Osteocyte (in vitro differentiated cells): ENCODE data around the gene COLEC12. TPM values are rescaled to one million over a fixed set of nuclear protein-coding genes. Genes with fewer than 3 reads are reported as not detected.

Experiments
- DNase-seq: peaks from one replicate; pipeline ENCODE4 v3.0.0; 2021; ENCODE audit warnings: mixed read lengths; ENCODE audit not compliant: unreplicated experiment; ENCODE audit errors: extremely low spot score
- H3K27ac Mint-ChIP-seq: one replicate; pipeline ENCODE4 v1.8.0; 2021; ENCODE audit warnings: mild to moderate bottlenecking, mixed read lengths; ENCODE audit not compliant: unreplicated experiment
- H3K27me3 Mint-ChIP-seq: one replicate; pipeline ENCODE4 v1.8.0; 2021; ENCODE audit warnings: mixed read lengths; ENCODE audit not compliant: unreplicated experiment
- H3K36me3 Mint-ChIP-seq: one replicate; pipeline ENCODE4 v1.8.0; 2021; ENCODE audit warnings: mixed read lengths; ENCODE audit not compliant: unreplicated experiment
- H3K4me1 Mint-ChIP-seq: one replicate; pipeline ENCODE4 v1.8.0; 2021; ENCODE audit warnings: mixed read lengths; ENCODE audit not compliant: unreplicated experiment
- H3K4me3 Mint-ChIP-seq: one replicate; pipeline ENCODE4 v1.8.0; 2021; ENCODE audit warnings: mild to moderate bottlenecking, moderate library complexity, mixed read lengths; ENCODE audit not compliant: unreplicated experiment
- H3K9me3 Mint-ChIP-seq: one replicate; pipeline ENCODE4 v1.8.0; 2021; ENCODE audit warnings: mixed read lengths; ENCODE audit not compliant: unreplicated experiment
- total RNA-seq: library from RNA; stranded (reverse); gene quantifications from 2 replicates; pipeline ENCODE4 v1.2.1, GENCODE V29; 2021
- TF ChIP-seq, protein P1 (sequence below): fragments of 200-600 bp; sonication (generic); IDR thresholded peaks from 2 replicates; pipeline ENCODE4 v1.5.0; 2021; ENCODE audit warnings: antibody characterized with exemption, mild to moderate bottlenecking, moderate library complexity

Gene COLEC12
- total RNA-seq, 1 donor from 2014 or later: 113 TPM

DNA sequence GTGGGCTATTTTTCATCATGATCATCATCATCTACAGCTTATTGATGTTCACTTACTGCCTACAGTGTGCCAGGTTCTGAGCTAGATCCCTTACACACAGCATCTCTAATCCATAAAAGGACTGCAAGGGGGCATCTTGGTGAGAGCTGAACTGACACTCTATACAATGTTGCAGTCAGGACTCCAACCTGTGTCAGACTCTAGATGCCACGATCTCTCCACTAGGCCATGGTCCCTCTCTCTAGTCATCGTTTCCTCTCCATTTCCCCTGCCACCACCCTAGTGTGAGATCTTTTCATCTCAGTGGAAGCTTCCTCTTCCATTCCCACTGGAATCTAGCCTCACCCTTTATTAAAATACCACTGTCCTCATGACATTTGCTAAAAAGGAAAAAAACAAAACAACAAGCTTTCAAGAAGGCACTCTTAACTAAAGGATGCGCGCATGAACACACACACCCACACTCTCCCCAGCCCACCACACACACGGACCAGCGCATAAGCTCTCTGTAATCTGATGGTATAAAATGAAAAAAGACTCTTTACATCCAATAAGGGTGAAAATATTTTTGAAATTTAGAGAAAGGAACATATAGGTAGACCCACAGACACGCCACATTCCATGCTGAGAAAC, 139.3 kb downstream of the COLEC12 start:
- H3K27ac Mint-ChIP-seq: peak overlapping the region; percentile 90
- H3K36me3 Mint-ChIP-seq: no peaks in the 10 kb centered on the region
- H3K9me3 Mint-ChIP-seq: no peaks in the 10 kb centered on the region
- TF ChIP-seq, protein P1, sequence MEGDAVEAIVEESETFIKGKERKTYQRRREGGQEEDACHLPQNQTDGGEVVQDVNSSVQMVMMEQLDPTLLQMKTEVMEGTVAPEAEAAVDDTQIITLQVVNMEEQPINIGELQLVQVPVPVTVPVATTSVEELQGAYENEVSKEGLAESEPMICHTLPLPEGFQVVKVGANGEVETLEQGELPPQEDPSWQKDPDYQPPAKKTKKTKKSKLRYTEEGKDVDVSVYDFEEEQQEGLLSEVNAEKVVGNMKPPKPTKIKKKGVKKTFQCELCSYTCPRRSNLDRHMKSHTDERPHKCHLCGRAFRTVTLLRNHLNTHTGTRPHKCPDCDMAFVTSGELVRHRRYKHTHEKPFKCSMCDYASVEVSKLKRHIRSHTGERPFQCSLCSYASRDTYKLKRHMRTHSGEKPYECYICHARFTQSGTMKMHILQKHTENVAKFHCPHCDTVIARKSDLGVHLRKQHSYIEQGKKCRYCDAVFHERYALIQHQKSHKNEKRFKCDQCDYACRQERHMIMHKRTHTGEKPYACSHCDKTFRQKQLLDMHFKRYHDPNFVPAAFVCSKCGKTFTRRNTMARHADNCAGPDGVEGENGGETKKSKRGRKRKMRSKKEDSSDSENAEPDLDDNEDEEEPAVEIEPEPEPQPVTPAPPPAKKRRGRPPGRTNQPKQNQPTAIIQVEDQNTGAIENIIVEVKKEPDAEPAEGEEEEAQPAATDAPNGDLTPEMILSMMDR: no peak
- no peak overlapping the region for H3K4me3 Mint-ChIP-seq
- no peak for DNase-seq
- H3K4me1 Mint-ChIP-seq: peaks cover 71% of the 10 kb centered on the region
- no peaks in the 10 kb centered on the region for H3K27me3 Mint-ChIP-seq

GRCh38 chr18:360676-361075, 139.8 kb downstream of the COLEC12 start:
- H3K9me3 Mint-ChIP-seq: peaks cover 4% of the 10 kb centered on the region
- H3K27ac Mint-ChIP-seq: peak overlapping the region; percentile 90
- peaks cover 71% of the 10 kb centered on the region for H3K4me1 Mint-ChIP-seq
- TF ChIP-seq, protein P1: no peak
- no peak for DNase-seq
- H3K4me3 Mint-ChIP-seq: no peak overlapping the region
- H3K36me3 Mint-ChIP-seq: peaks cover 3% of the 10 kb centered on the region
- H3K27me3 Mint-ChIP-seq: no peaks in the 10 kb centered on the region

DNA sequence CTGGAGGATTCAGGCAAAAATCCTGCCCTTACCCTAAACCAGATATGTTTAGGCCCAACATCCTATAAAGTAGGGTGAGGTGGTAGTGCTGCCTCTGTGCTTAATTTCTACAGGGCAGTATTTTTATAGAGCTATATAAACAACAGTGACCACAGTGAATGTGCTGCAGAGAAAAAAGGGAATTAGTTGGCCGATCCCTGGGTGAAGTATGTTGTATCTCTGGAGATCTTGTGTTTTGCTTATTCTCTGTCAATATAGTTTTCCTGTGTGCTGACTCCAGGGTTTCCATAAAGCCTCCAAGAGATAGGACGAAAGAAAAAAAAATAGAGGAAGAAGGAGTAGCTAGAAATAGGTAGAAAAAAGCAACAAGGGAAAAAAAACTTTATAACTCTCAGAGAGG, 143.7 kb downstream of the COLEC12 start:
- H3K36me3 Mint-ChIP-seq: peaks cover 18% of the 10 kb centered on the region
- peak overlapping the region; percentile 71 for H3K27ac Mint-ChIP-seq
- H3K4me3 Mint-ChIP-seq: no peak overlapping the region
- peaks cover 4% of the 10 kb centered on the region for H3K9me3 Mint-ChIP-seq
- H3K4me1 Mint-ChIP-seq: peaks cover 58% of the 10 kb centered on the region
- no peaks in the 10 kb centered on the region for H3K27me3 Mint-ChIP-seq
- no peak for DNase-seq
- TF ChIP-seq, protein P1: no peak

GRCh38 chr18:355678-356077, 144.8 kb downstream of the COLEC12 start:
- DNase-seq: no peak
- Mint-ChIP-seq H3K4me1 (peaks cover 47% of the 10 kb centered on the region), H3K36me3 (peaks cover 23% of the 10 kb centered on the region), H3K27me3 (no peaks in the 10 kb centered on the region), H3K4me3 (no peak overlapping the region), H3K9me3 (peaks cover 4% of the 10 kb centered on the region), H3K27ac (peak overlapping the region; percentile 71)
- TF ChIP-seq, protein P1: no peak

DNA sequence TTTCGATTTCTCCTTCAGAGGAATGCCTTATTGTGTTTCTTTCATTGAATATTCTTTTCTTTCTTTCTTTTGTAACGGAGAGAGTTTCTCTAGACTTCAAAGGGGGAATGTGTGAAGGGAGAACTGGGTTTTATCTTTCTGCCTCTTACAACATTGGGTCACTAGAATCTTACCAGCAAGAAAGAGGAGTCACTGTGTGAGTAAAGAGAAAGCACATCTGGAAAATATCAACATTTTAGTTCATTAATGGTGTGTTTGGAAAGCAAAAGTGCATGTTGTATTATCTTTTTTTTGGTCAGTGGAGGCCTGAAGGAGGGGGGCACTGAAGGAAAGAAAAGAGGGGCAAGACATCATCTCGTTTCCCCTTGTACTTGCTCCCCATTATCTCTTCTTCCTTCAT, 146.0 kb downstream of the COLEC12 start:
- H3K36me3 Mint-ChIP-seq: peaks cover 23% of the 10 kb centered on the region
- H3K4me1 Mint-ChIP-seq: peaks cover 44% of the 10 kb centered on the region
- no peak for DNase-seq
- peaks cover 4% of the 10 kb centered on the region for H3K9me3 Mint-ChIP-seq
- no peak overlapping the region for H3K4me3 Mint-ChIP-seq
- TF ChIP-seq, protein P1: no peak
- H3K27me3 Mint-ChIP-seq: no peaks in the 10 kb centered on the region
- H3K27ac Mint-ChIP-seq: peak overlapping the region; percentile 77
